Germinal center (tissue), 1 donor: ENCODE measurements around the gene ZNF446.
"Not testable (repeated sequence)": the region's sequence is repeated elsewhere in the genome, so short reads cannot be mapped to it uniquely, and the experiment has no call there.

Experiments
- DNase-seq: peaks from one replicate; pipeline ENCODE4 v3.0.0; 2012; ENCODE audit warnings: mixed read lengths, low spot score

Gene ZNF446

DNA sequence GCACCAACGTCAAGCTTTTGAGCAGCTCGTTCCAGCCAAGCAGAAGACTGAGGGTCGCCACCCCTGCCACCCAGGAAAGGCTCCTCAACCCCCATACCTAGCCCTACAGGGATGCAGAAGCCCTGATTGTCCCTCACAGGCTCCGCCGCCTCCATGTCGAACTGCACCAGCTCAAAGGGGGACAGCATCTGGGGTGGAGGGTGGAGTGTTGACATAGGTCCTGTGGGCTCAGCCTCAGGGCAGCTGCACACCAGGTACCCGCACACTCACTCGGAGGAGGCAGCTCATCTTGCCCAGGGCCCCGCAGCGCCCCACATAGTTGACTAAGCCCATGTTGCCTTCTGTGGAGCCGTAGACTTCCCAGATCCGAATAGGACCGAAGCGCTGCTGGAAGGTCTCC is 24.1 kb downstream of the ZNF446 start:
- DNase-seq: no peak

DNA sequence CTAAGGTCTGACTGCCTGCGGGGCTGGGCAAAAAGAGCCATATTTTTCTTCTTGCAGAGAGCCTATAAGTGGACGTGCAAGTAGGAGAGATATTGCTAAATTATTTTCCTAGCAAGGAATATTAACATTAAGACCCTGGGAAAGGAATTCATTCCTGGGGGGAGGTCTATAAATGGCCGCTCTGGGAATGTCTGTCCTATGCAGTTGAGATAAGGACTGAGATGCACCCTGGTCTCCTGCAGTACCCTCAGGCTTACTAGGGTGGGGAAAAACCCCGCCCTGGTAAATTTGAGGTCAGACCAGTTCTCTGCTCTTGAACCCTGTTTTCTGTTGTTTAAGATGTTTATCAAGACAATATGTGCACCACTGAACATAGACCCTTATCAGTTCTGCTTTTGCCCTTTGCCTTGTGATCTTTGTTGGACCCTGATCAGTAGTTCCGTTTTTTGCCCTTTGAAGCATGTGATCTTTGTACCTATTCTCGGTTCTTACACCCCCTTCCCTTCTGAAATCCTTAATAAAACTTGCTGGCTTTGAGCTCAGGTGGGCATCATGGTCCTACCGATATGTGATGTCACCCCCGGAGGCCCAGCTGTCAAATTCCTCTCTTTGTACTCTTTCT is 31.6 kb downstream of the ZNF446 start:
- DNase-seq: not testable (repeated sequence)

GRCh38 chr19:58509731-58510083 is 33.6 kb downstream of the ZNF446 start:
- no peak for DNase-seq

DNA sequence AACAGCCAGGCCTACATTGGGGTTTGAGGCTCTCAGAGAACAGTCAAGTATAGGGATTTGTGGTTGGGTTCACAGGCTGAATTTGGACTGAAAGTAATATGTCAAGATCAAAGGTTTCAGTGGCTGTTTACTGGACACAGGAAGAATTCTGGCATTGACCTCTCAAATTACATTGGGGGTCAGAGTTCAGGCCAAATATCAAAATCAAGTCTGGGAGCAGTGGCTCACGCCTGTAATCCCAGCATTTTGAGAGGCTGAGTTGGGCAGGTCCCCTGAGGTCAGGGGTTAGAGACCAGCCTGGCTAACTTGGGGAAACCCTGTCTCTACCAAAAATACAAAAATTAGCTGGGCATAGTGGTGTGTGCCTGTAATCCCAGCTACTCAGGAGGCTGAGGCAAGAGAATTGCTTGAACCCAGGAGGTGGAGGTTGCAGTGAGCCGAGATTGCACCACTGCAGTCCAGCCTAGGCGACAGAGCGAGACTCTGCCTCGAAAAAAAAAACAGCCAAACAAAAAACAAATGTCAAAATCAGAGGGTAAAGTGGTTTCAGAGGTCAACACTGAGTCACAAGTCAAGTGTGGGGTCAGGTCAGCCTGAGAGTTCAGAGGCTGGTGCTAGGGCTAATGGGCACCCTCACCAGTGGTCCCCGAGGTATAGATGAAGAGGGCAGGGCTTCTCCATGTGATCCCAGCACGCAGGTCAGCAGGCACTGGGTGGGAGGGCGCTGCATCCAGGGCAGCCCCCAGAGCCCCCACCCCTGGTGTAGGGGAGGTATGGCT is 34.1 kb downstream of the ZNF446 start:
- DNase-seq: no peak

- DNase-seq: no peak
Observed at GRCh38 chr19:58511353-58512208, 35.4 kb downstream of the ZNF446 start, which contains the start of gene SLC27A5. Gene SLC27A5, minus strand, starts transcription at chr19:58511992. Its CDS starts 37 bp downstream, at chr19:58511955.

DNA sequence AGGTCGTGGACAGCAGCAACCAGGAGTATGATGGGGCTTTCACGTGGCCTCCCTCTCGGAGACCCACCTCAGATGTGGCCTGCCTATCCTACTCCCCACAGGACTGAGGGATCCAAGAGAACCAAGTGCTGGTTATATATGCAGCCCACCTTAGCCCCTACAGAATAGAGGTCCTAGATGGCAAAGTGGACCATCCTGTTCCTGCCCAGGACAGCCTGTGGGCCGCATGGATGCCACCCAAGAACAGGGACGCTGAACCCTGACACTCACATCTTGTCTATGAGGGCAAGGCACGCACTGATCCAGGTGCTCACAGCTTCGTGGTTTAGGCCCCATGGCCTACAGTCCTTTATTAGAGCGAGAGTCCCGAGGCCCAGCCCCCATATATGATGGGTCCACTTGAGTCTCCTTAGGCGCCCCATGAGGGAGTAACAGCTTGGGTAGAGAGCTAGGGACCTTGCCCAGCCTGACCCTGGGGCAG is 37.1 kb downstream of the ZNF446 start:
- no peak for DNase-seq

DNA sequence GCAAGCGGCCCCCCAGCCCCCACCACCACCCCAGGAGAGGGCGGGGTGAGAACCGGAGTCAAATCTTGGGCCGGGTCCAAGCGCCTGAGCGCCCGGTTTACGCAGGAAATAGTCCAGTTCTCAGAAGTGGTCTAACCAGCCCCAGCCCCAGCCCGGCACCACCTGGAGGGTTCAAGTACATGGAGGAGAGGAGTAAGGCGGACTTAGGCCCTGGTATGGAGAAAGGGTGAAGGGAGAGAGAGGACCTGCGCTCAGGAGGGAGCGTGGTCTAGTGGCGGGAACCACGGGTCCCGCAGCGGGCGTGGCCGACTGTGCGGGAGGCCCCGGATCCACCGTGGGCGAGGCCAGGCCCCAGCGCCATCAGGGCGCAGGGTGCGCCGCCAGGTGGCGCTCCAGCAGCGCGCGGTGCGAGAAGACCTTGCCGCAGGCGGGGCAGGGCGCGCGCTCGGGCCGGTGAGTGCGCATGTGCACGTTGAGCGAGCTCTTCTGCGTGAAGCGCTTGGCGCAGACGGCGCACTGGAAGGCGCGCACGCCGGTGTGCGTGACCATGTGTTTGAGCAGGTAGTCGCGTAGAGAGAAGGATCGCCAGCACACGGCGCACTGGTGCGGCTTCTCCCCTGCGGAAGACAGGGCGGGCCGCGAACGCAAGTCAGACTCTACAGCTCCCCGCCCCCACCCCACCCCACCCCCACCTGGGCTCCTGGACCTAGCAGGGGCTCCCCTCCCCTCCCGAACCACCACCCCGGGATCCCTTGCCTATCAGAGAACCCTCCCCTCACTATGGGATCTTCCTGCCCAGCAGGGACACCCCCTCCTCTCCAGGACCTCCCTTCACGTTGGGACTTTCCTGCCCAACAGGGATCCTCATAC is 37.8 kb downstream of the ZNF446 start:
- peak; percentile 93 for DNase-seq

- DNase-seq: no peak
Observed at GRCh38 chr19:58514564-58515022, 38.4 kb downstream of the ZNF446 start.

GRCh38 chr19:58515259-58515658 is 39.1 kb downstream of the ZNF446 start:
- DNase-seq: no peak

DNA sequence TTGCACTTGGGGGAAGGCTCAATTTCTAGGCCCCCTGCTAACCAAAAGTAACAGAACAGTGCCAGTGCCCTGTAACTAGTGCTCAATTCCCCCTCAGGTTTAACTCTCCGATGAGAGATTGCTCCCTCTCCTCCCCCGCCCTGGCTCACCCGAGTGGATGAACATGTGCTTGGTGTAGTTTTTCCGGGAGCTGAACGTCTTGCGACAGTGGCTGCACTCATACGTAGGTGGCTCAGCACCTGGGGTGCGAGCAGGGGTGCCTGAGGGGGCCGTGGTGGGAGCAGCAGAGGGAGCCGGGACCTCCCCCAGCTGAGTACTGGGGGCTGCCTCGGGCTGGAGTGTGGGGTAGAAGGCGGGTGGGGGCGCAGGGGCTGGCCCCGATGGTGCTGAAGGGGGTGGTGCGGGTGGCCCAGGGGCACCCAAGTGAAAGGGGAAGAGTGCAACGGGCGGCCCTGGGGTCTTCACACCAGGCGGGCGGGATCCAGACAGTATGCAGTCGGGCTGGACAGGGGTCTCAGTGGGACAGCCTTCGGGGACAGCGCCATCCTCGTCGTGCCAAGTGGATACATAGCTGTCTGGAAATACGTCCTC is 40.2 kb downstream of the ZNF446 start:
- no peak for DNase-seq

DNA sequence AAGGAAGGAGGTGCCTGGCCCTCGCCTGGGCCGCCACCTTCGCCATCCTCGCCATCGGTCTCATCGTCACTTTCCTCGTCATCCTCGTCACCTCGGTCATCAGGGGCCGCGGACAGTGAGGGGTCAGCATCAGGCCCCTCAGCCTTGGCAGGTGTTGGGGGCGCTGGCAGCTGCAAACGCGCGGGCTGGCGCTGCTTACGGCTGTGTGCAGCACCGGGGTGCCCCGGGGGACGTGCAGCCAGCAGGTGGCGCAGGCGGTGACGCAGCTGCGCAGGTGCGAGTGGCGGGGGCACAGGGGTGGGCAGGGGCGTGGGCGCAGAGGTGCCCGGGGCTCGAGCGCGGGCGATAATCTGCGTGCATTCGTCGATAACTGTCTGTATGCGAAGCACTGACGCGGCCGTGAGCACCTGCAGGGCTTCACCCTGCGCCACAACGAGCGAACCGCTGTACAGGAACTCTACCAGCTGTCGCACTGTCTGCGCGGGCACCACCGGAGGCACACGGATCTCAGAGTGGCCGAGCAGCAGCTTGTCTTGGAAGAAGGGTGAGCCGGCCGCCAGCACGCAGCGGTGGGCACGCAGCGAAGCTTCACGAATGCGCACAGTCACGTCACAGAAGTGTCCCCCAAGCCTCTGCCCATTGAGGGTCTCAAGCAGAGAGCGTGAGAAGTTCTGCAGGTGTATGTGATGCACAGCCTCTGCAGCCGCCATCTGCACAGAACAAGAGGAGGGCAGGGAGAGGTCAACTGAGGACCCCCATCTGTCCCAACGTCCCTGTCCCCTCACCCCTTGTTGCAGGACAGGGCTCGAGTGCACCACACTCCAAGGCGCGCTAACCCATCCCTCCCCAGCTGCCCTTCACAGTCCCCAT is 41.0 kb downstream of the ZNF446 start:
- DNase-seq: no peak

DNA sequence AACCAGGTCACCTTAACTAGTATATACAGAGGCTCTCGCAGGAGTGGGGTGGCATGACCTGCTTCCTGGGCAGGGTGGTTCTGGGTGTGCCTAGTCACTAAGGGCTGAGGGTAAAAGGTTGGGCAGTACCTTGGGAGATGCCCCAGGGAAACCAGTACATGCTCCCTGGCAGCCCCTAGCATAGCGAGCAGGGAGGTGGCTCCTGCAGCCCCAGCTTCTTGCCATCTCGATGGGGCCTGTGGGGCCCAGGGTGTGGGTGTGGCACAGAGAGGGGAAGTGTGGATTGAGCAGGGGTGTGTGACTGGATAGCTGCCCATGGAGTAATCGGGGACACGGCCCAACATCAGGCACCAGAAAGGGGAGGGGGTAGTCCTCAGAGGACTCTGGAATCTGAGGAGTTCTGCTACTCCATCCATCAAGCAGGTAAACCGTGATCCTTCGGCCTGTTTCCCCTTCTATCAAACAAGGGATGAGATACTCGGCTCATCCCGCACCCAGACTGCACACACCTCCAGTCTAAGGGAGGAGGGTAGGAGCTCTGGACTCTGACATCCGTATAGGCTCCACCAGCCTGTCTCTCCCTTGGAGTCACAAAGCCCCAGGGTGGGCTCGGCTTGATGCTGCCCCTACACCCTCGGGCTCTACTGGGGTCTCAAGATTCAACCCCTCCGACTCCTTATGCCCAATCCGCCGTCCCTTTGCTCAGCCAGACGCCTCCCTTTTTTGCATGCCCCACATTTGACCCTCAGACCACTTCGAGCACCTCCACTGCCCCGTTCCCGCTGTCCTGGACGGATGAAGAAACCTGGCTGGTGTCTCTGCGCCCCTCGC is 42.3 kb downstream of the ZNF446 start:
- DNase-seq: no peak

DNA sequence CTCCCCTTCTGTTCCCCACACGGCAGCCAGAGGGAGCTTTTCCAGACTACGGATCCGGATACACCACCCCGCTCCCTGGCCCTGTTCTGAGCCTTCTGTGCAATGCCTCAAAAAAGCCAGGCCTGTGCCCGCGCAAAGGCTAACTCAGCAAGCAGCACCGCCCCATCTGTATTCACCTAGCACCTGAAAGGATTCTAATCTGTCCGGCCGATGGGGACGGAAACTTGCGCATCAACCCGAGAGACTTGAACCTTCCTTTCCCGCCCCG is 42.9 kb downstream of the ZNF446 start:
- DNase-seq: peak; percentile 51

GRCh38 chr19:58519355-58520256 is 43.5 kb downstream of the ZNF446 start, which contains the start of gene ZBTB45:
Gene ZBTB45, minus strand, starts transcription at chr19:58519810. Its CDS starts 2,137 bp downstream, at chr19:58517673.
- peak; percentile 83 for DNase-seq

GRCh38 chr19:58520257-58520599 is 44.1 kb downstream of the ZNF446 start:
- DNase-seq: no peak

DNA sequence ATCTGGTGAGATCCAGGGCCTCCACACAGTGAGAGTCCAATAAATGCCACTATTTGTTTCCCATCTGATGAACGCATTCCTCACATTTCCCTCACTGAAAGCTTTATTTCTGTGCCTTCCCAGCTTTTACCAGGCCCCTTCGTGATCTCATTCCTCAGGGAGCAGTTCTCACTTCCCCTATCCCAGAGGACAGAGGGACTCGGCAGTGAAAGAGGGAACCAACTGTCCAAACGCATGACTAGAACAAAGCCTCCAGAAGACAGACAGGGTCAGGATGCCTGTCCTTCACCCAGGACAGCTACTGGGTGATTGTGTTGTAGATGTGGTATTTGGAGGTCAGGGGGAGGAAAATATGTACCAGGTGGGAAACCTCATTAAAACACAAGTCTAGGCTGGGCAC is 45.5 kb downstream of the ZNF446 start:
- DNase-seq: no peak

- no peak for DNase-seq
Observed at GRCh38 chr19:58522709-58523108, 46.6 kb downstream of the ZNF446 start.

DNA sequence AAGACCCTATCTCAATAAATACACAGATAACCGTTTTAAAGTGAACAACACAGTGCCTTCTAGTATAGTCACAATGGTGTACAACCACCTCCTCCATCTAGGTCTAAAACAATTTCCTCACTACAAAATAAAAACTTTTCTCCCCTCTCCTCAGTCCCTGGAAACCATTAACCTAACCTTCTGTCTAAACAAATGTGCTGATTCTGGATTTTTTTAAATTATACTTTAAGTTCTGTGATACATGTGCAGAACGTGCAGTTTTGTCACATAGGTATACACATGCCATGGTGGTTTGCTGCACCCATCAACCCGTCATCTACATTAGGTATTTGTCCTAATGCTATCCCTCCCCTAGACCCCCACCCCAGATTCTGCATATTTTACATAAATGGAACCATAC is 53.3 kb downstream of the ZNF446 start:
- DNase-seq: no peak
